NCI-H2227 (cell line): ENCODE measurements around the gene ABCF2.

Experiments used
- DNase-seq: peaks from one replicate; lab custom pipeline; 2025; ENCODE audit not compliant: unreplicated experiment; lab: John Stamatoyannopoulos, UW

Gene ABCF2

GRCh38 chr7:151195616-151196450 lies 31.2 kb downstream of the ABCF2 start:
- no peak for DNase-seq

- DNase-seq = no peak
Observed at GRCh38 chr7:151194188-151194587, 32.8 kb downstream of the ABCF2 start.

GRCh38 chr7:151193203-151193978 lies 33.6 kb downstream of the ABCF2 start:
- DNase-seq = no peak

GRCh38 chr7:151192002-151192539 lies 34.9 kb downstream of the ABCF2 start:
- no peak for DNase-seq

- DNase-seq = no peak
Observed at GRCh38 chr7:151191544-151191943, 35.5 kb downstream of the ABCF2 start.

- no peak for DNase-seq
Observed at GRCh38 chr7:151189038-151189437, 38.0 kb downstream of the ABCF2 start.

- no peak for DNase-seq
Observed at GRCh38 chr7:151188252-151188542, 38.8 kb downstream of the ABCF2 start.

- DNase-seq = no peak
Observed at GRCh38 chr7:151187409-151188251, 39.4 kb downstream of the ABCF2 start.

GRCh38 chr7:151186640-151187408 lies 40.2 kb downstream of the ABCF2 start, which contains the start of gene ASB10:
TSS of gene ASB10 (minus strand) at chr7:151187250. CDS start at chr7:151187130, 120 bp downstream.
- no peak for DNase-seq

GRCh38 chr7:151185762-151186639 lies 41.0 kb downstream of the ABCF2 start:
- no peak for DNase-seq

- no peak for DNase-seq
Observed at GRCh38 chr7:151181011-151181431, 46.0 kb downstream of the ABCF2 start.

GRCh38 chr7:151179946-151180345 lies 47.1 kb downstream of the ABCF2 start:
- DNase-seq = no peak

- DNase-seq = no peak
Observed at GRCh38 chr7:151179287-151179860, 47.6 kb downstream of the ABCF2 start.

GRCh38 chr7:151178831-151179230 lies 48.2 kb downstream of the ABCF2 start:
- no peak for DNase-seq

GRCh38 chr7:151178236-151178635 lies 48.8 kb downstream of the ABCF2 start:
- peak; percentile 20 for DNase-seq

- no peak for DNase-seq
Observed at GRCh38 chr7:151177310-151177709, 49.7 kb downstream of the ABCF2 start.

GRCh38 chr7:151176401-151176800 lies 50.6 kb downstream of the ABCF2 start:
- no peak for DNase-seq

- no peak for DNase-seq
Observed at GRCh38 chr7:151175793-151176311, 51.2 kb downstream of the ABCF2 start.
